Parathyroid adenoma (tissue), 2 donors: Measurements from ENCODE around the gene TMEM225.

Experiments used
- H2AFZ ChIP-seq: fragments of 300-600 bp; sonication (generic); one replicate; pipeline ENCODE4 v1.7.0; 2017; ENCODE audit warnings: antibody characterized with exemption, mild to moderate bottlenecking
- H3K27ac ChIP-seq: fragments of 300-600 bp; sonication (generic); one replicate; pipeline ENCODE4 v1.7.0; 2017
- H3K27me3 ChIP-seq: fragments of 300-600 bp; sonication (generic); one replicate; pipeline ENCODE4 v1.7.0; 2017; ENCODE audit warnings: low read length; ENCODE audit not compliant: control insufficient read depth, insufficient read depth
- H3K36me3 ChIP-seq: fragments of 300-600 bp; sonication (generic); one replicate; pipeline ENCODE4 v1.7.0; 2017; ENCODE audit warnings: low read length; ENCODE audit not compliant: control insufficient read depth, insufficient read depth
- H3K4me1 ChIP-seq: fragments of 300-600 bp; sonication (generic); one replicate; pipeline ENCODE4 v1.7.0; 2017; ENCODE audit warnings: control low read depth
- H3K4me2 ChIP-seq: fragments of 300-600 bp; sonication (generic); one replicate; pipeline ENCODE4 v1.7.0; 2017; ENCODE audit warnings: low read length
- H3K4me3 ChIP-seq: fragments of 300-600 bp; sonication (generic); one replicate; pipeline ENCODE4 v1.7.0; 2017; ENCODE audit warnings: low read depth, low read length
- H3K79me2 ChIP-seq: fragments of 300-600 bp; sonication (generic); one replicate; pipeline ENCODE4 v1.7.0; 2017; ENCODE audit warnings: control low read depth
- H3K9ac ChIP-seq: fragments of 300-600 bp; sonication (generic); one replicate; pipeline ENCODE4 v1.7.0; 2017; ENCODE audit warnings: mild to moderate bottlenecking
- H3K9me3 ChIP-seq: fragments of 300-600 bp; sonication (generic); one replicate; pipeline ENCODE4 v1.7.0; 2017; ENCODE audit warnings: low read length; ENCODE audit not compliant: control insufficient read depth
- TF ChIP-seq, protein P1 (sequence below): fragments of 300-600 bp; sonication (generic); IDR thresholded peaks from one replicate; pipeline ENCODE4 v1.7.0; 2017; ENCODE audit warnings: antibody characterized with exemption, mild to moderate bottlenecking
- donor health status: primary hyperparathyroidism.

The TMEM225 gene, protein sequence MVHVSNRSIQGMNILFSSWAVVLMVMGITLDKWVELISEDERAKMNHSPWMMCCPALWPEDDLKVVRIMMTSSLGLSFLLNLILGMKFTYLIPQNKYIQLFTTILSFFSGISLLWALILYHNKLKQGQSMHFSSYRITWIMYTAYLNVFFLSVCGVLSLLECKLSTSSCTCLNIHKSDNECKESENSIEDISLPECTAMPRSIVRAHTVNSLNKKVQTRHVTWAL

DNA sequence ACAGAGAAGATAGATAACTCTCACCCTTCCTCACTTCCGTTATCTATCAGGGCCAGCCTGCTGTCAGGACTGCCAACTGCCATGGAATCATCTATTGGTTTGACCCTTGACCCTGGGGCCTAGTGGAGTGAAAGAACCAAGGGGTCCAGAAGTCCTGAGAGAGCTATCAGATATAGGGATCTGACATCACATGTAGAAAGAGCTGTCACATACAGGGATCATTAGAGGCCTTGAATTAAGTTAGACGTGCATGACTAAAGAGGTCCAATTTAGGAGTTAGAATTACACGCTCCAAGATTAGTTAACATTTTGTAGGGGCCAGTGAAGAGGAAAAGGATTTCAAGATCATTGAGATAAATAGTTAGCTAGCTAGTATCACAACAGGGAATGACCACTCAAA lies at the start of gene TMEM225:
TSS of gene TMEM225 (minus strand) at position 101 of the 400 bp plus-strand sequence. CDS start 245 bp downstream, outside the sequence.
- Histone ChIP-seq H2AFZ (no peak within 1 kb of the TSS), H3K9me3 (no peaks in the 10 kb centered on the region)
- TF ChIP-seq, protein P1, sequence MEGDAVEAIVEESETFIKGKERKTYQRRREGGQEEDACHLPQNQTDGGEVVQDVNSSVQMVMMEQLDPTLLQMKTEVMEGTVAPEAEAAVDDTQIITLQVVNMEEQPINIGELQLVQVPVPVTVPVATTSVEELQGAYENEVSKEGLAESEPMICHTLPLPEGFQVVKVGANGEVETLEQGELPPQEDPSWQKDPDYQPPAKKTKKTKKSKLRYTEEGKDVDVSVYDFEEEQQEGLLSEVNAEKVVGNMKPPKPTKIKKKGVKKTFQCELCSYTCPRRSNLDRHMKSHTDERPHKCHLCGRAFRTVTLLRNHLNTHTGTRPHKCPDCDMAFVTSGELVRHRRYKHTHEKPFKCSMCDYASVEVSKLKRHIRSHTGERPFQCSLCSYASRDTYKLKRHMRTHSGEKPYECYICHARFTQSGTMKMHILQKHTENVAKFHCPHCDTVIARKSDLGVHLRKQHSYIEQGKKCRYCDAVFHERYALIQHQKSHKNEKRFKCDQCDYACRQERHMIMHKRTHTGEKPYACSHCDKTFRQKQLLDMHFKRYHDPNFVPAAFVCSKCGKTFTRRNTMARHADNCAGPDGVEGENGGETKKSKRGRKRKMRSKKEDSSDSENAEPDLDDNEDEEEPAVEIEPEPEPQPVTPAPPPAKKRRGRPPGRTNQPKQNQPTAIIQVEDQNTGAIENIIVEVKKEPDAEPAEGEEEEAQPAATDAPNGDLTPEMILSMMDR, result no peak

DNA sequence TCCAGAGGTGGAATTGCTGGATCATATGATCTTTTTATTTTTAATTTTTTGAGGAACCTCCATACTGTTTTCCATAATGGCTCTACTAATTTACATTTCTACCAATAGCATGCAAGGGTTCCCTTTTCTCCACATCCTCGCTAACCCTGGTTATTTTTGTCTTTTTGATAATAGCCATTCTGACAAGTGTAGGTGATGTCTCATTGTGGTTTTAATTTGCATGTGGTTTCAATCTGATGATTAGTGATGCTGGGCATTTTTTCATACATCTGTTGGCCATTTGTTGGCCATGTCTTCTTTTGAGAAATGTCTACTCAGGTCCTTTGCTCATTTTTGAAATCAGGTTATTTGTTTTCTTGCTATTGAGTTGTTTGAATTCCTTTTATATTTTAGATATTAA lies 38.6 kb upstream of the TMEM225 start:
- no peaks in the 10 kb centered on the region for H3K27me3 ChIP-seq
- H3K36me3 ChIP-seq, result no peaks in the 10 kb centered on the region
- no peak overlapping the region for H2AFZ ChIP-seq
- TF ChIP-seq, protein P1, result no peak
- H3K4me2 ChIP-seq, result no peak overlapping the region
- H3K9ac ChIP-seq, result no peak overlapping the region
- H3K9me3 ChIP-seq, result no peaks in the 10 kb centered on the region
- no peaks in the 10 kb centered on the region for H3K79me2 ChIP-seq
- H3K4me1 ChIP-seq, result no peaks in the 10 kb centered on the region
- H3K27ac ChIP-seq, result no peak overlapping the region
- no peak overlapping the region for H3K4me3 ChIP-seq

More for the DNA sequence above, at the start of gene TMEM225:
- Histone ChIP-seq H3K79me2 (no peaks in the 10 kb centered on the region), H3K9ac (no peak within 1 kb of the TSS), H3K4me1 (no peaks in the 10 kb centered on the region), H3K27ac (no peak within 1 kb of the TSS), H3K4me2 (no peak within 1 kb of the TSS), H3K36me3 (no peaks in the 10 kb centered on the region), H3K4me3 (no peak within 1 kb of the TSS), H3K27me3 (no peaks in the 10 kb centered on the region)

DNA sequence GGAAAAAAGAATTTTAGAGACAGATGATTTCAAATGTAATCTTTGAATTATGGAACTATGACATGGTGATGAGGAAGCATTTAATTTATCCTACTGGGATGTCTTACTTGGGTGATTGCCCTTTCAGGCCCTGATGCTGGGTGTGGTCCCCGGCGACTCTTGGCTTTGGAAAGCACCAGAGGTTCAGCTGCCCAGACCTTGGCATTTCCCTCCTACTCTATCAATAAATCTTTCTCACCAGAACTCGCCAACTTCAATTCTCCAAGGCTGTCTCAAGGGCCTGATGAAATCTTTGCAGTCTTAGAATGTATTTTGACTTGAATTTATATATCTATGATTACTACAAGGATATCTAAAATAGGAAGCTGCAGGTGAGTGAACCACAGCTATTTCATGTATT lies 35.5 kb upstream of the TMEM225 start:
- no peak overlapping the region for H3K27ac ChIP-seq
- no peaks in the 10 kb centered on the region for H3K36me3 ChIP-seq
- no peak overlapping the region for H3K9ac ChIP-seq
- no peaks in the 10 kb centered on the region for H3K79me2 ChIP-seq
- H3K27me3 ChIP-seq, result no peaks in the 10 kb centered on the region
- no peaks in the 10 kb centered on the region for H3K4me1 ChIP-seq
- H2AFZ ChIP-seq, result no peak overlapping the region
- H3K9me3 ChIP-seq, result no peaks in the 10 kb centered on the region
- H3K4me2 ChIP-seq, result no peak overlapping the region
- TF ChIP-seq, protein P1, result no peak
- no peak overlapping the region for H3K4me3 ChIP-seq

DNA sequence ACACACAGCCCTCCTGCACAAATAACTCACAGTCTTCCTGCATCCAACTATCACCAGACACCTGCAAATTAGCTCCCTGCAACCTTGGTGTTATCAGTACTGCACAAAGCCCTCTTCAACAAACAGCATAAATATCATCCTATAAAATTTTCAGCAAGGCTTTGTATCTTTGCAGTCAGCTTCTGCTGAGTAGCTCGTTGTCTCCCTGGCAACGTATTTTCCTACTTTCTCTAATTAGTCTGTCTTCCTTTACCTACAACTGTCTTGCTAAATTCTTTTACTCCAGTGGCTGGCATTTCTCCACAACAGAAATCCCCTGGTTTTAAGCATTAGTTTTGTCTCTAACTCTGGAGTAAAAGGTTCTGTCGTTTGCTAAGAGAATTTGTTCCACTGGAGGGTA lies 20.4 kb upstream of the TMEM225 start:
- Histone ChIP-seq H3K79me2 (no peaks in the 10 kb centered on the region), H3K9me3 (no peaks in the 10 kb centered on the region), H3K36me3 (no peaks in the 10 kb centered on the region), H3K27me3 (no peaks in the 10 kb centered on the region), H3K9ac (no peak overlapping the region), H3K27ac (no peak overlapping the region), H2AFZ (no peak overlapping the region), H3K4me1 (no peaks in the 10 kb centered on the region), H3K4me2 (no peak overlapping the region), H3K4me3 (no peak overlapping the region)
- TF ChIP-seq, protein P1, result no peak

DNA sequence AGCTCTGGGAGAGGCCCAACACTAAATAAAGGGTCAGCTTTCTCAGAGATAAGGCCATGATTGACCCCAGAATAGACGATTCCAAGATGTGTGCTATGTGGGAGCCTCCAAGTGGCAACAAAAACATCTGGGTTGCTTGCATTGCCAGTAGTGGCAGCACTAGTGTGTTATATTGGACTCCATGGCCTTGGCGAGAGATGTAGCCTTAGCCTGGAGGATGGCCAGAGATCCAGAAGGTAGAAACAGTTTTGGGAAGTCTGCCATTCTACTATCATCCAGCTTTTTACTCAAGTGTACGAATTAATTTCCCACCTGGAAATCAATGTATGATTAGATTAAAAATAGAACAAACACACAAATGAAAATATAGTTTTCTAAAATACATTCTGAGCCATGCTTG lies 19.5 kb upstream of the TMEM225 start:
- no peak overlapping the region for H3K4me2 ChIP-seq
- H2AFZ ChIP-seq, result no peak overlapping the region
- TF ChIP-seq, protein P1, result no peak
- no peaks in the 10 kb centered on the region for H3K4me1 ChIP-seq
- no peaks in the 10 kb centered on the region for H3K79me2 ChIP-seq
- no peak overlapping the region for H3K27ac ChIP-seq
- H3K9ac ChIP-seq, result no peak overlapping the region
- H3K4me3 ChIP-seq, result no peak overlapping the region
- no peaks in the 10 kb centered on the region for H3K27me3 ChIP-seq
- no peaks in the 10 kb centered on the region for H3K36me3 ChIP-seq
- H3K9me3 ChIP-seq, result no peaks in the 10 kb centered on the region
